GM10266 (cell line): Measurements from ENCODE around the gene UGT2A2.

Experiments used
- DNase-seq: peaks from one replicate; pipeline ENCODE4 v3.0.0; 2012; ENCODE audit errors: extremely low spot score
- TF ChIP-seq, protein P1 (sequence below): IDR thresholded peaks from 2 replicates; pipeline ENCODE4 v1.5.1; 2012; ENCODE audit warnings: mild to moderate bottlenecking, low read depth; ENCODE audit not compliant: control insufficient read depth, insufficient read depth; ENCODE audit errors: missing control alignments

Gene UGT2A2

DNA sequence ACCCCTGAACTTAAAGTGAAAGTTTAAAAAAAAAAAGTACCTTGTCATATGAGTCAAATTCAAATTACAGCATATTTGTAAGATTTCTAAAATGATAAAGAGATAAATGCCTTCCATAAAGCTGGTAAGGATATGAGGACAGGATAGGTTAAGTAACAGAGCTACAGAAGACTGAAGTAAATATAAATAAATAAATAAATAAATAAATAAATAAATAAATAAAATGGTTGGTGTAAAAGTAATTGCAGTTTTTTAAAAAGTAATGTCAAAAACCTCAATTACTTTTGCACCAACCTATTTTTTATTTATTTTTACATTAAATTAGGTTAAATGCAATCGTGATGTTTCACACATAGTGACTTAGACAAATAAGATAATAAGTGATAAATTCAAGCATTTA is 62.2 kb downstream of the UGT2A2 start:
- TF ChIP-seq, protein P1, sequence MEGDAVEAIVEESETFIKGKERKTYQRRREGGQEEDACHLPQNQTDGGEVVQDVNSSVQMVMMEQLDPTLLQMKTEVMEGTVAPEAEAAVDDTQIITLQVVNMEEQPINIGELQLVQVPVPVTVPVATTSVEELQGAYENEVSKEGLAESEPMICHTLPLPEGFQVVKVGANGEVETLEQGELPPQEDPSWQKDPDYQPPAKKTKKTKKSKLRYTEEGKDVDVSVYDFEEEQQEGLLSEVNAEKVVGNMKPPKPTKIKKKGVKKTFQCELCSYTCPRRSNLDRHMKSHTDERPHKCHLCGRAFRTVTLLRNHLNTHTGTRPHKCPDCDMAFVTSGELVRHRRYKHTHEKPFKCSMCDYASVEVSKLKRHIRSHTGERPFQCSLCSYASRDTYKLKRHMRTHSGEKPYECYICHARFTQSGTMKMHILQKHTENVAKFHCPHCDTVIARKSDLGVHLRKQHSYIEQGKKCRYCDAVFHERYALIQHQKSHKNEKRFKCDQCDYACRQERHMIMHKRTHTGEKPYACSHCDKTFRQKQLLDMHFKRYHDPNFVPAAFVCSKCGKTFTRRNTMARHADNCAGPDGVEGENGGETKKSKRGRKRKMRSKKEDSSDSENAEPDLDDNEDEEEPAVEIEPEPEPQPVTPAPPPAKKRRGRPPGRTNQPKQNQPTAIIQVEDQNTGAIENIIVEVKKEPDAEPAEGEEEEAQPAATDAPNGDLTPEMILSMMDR, result no peak
- no peak for DNase-seq

DNA sequence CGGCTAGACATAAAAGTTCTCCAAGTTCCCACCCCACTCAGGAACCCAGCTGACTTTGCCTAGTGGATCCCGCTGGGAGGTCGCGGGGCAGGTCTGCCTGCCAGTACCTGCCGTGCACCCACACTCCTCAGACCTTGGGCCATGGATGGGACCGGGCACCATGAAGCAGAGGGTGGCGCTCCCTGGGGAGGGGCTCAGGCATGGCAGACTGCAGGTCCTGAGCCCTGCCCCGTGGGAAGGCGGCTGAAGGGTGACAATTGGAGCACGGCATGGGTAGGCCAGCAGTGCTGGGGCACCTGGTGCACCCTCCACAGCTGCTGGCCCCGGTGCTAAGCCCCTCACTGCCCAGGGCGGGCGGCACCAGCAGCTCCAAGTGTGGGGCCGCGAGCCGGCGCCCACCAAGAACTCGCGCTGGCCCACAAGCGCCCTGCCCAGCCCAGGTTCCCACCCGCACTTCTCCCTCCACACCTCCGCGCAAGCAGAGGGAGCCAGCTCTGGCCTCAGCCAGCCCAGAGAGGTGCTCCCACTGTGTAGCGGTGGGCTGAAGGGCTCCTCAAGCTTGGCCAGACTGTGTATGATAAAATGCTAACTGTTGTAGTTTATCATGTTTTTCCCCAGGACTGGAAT is 63.1 kb downstream of the UGT2A2 start:
- no peak for DNase-seq
- TF ChIP-seq, protein P1, result no peak

DNA sequence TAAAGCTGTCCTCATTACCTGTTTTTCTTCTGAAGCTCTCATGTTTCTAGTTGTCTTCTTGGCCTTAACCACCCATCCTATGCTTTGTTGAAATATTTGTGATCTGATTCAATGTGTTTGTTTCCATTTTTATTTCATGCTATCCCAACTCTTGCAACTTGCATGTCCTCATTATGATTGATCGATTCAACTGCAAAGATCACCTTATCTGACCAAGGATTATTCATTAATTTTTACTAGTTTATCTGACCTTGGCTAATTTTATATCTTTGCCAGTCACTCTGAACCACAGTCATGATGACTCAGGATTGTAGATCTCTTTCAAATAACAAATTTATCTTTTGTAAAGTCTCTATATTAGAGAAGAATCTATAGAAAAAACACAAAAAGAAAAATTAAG is 70.7 kb downstream of the UGT2A2 start:
- TF ChIP-seq, protein P1, result no peak
- DNase-seq, result no peak

DNA sequence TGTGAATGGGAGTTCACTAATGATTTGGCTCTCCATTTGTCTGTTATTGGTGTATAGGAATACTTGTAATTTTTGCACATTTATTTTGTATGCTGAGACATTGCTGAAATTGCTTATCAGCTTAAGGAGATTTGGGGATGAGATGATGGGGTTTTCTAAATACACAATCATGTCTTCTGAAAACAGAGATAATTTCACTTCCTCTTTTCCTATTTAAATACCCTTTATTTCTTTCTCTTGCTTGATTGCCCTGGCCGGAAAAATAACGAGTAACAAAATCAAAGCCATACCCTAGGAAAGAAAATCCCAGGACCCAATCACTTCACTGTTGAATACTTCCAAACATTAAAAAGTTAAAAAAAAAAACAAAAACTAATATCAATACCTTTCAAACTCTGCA is 76.0 kb downstream of the UGT2A2 start:
- TF ChIP-seq, protein P1, result no peak
- no peak for DNase-seq

DNA sequence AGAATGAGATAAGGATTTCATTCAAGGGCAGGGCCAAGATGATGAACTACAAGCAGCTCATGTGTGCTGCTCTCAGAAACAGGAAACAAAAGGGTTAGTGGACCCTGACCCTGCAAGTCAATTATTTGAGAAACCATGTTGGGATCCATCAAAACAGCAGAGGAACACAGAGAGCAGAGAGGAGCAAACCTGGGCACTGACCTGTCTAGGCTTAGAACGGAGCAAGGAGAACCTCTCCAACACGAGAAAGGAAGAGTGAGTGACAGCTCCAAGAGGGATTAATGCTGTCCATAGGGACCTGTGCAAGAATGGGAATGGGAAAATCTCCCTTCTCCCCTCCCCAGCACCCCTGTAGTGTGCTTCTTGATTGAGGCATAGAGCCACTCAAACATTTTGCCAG is 89.8 kb downstream of the UGT2A2 start:
- DNase-seq, result no peak
- TF ChIP-seq, protein P1, result no peak

DNA sequence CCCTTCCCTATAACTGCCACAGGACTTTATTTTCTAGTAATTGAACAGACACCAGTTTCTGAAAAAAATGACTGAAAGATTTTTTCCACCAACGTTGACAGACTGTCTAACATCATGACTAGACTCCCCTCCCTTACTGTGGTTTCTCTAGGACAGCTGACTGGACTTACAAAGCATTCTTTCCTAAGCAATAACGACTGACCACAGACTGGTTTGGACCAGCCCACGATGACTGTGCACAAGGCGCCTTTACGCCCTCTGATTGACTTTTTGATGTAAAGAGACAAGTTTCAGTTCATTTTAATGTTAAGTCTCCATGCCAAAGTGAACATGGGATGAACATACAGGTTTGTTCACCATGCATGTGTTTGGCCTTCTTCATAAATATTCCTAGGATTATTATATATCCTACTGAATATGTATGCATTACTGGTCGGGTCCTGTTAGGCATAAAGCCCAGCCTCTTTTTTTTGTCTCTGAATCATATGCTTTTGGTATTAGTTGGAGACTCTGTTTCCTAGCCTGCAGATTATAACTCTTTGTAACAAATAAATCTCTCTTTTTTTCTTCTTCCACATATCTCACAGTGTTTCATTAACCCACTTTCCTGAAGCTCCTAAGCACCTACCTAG is 93.2 kb downstream of the UGT2A2 start:
- DNase-seq, result no peak

More for the DNA sequence above, 93.2 kb downstream of the UGT2A2 start:
- TF ChIP-seq, protein P1, result no peak
